HG02852 (cell line): Measurements from ENCODE around the gene BBX.
"Not testable (repeated sequence)": the region's sequence is repeated elsewhere in the genome, so short reads cannot be mapped to it uniquely, and the experiment has no call there.

Experiments
- ATAC-seq: cut with Tn5 transposase; IDR thresholded peaks from one replicate; pipeline ENCODE4 v1.9.1; 2021; ENCODE audit warnings: mild to moderate bottlenecking, moderate library complexity; ENCODE audit not compliant: unreplicated experiment

BBX gene

GRCh38 chr3:107833043-107833442 lies 310.3 kb downstream of the BBX start:
- ATAC-seq, result no peak

GRCh38 chr3:107833722-107834416 lies 311.1 kb downstream of the BBX start:
- no peak for ATAC-seq

GRCh38 chr3:107835001-107835400 lies 312.2 kb downstream of the BBX start:
- ATAC-seq, result not testable (repeated sequence)

- ATAC-seq, result no peak
These were observed 315.3 kb downstream of the BBX start for GRCh38 chr3:107837895-107838612.

GRCh38 chr3:107841831-107842230 lies 319.1 kb downstream of the BBX start:
- no peak for ATAC-seq

GRCh38 chr3:107842940-107843339 lies 320.2 kb downstream of the BBX start:
- ATAC-seq, result no peak

- ATAC-seq, result no peak
These were observed 322.9 kb downstream of the BBX start for GRCh38 chr3:107845380-107846278.

GRCh38 chr3:107846279-107846852 lies 323.6 kb downstream of the BBX start:
- no peak for ATAC-seq

- no peak for ATAC-seq
These were observed 325.0 kb downstream of the BBX start for GRCh38 chr3:107847791-107848190.

- no peak for ATAC-seq
These were observed 325.7 kb downstream of the BBX start for GRCh38 chr3:107848351-107848915.

GRCh38 chr3:107850681-107851080 lies 327.9 kb downstream of the BBX start:
- peak; percentile 82 for ATAC-seq

- no peak for ATAC-seq
These were observed 331.1 kb downstream of the BBX start for GRCh38 chr3:107853821-107854220.

- ATAC-seq, result no peak
These were observed 332.0 kb downstream of the BBX start for GRCh38 chr3:107854733-107855132.

GRCh38 chr3:107855710-107856109 lies 332.9 kb downstream of the BBX start:
- no peak for ATAC-seq

- ATAC-seq, result no peak
These were observed 335.1 kb downstream of the BBX start for GRCh38 chr3:107857854-107858253.

- ATAC-seq, result no peak
These were observed 336.1 kb downstream of the BBX start for GRCh38 chr3:107858876-107859275.
